Glomerular visceral epithelial cell (primary cell): ENCODE measurements around the gene GNAL.

Experiments
- DNase-seq: peaks from one replicate; pipeline ENCODE4 v3.0.0-alpha.2; 2016; ENCODE audit errors: extremely low spot score

Gene GNAL

GRCh38 chr18:11761553-11761952 lies 72.5 kb downstream of the GNAL start:
- no peak for DNase-seq

- DNase-seq, result no peak
Measured at GRCh38 chr18:11762429-11762828, 73.4 kb downstream of the GNAL start.

- no peak for DNase-seq
Measured at GRCh38 chr18:11767329-11767728, 78.3 kb downstream of the GNAL start.

- DNase-seq, result no peak
Measured at GRCh38 chr18:11767935-11768334, 78.9 kb downstream of the GNAL start.

- DNase-seq, result no peak
Measured at GRCh38 chr18:11775436-11776174, 86.5 kb downstream of the GNAL start.

GRCh38 chr18:11780042-11780441 lies 91.0 kb downstream of the GNAL start:
- DNase-seq, result no peak

- DNase-seq, result no peak
Measured at GRCh38 chr18:11783716-11784331, 94.8 kb downstream of the GNAL start.

- no peak for DNase-seq
Measured at GRCh38 chr18:11784674-11785304, 95.7 kb downstream of the GNAL start.

- DNase-seq, result no peak
Measured at GRCh38 chr18:11785444-11786055, 96.5 kb downstream of the GNAL start.

GRCh38 chr18:11789716-11790510 lies 100.8 kb downstream of the GNAL start:
- DNase-seq, result no peak

- DNase-seq, result no peak
Measured at GRCh38 chr18:11791131-11791530, 102.1 kb downstream of the GNAL start.

- DNase-seq, result no peak
Measured at GRCh38 chr18:11792632-11793031, 103.6 kb downstream of the GNAL start.

- no peak for DNase-seq
Measured at GRCh38 chr18:11794195-11794594, 105.1 kb downstream of the GNAL start.

- DNase-seq, result no peak
Measured at GRCh38 chr18:11795916-11796315, 106.9 kb downstream of the GNAL start.

- DNase-seq, result no peak
Measured at GRCh38 chr18:11798271-11798670, 109.2 kb downstream of the GNAL start.

GRCh38 chr18:11799066-11799465 lies 110.0 kb downstream of the GNAL start:
- no peak for DNase-seq

GRCh38 chr18:11800566-11801334 lies 111.7 kb downstream of the GNAL start:
- DNase-seq, result no peak

GRCh38 chr18:11801573-11801972 lies 112.5 kb downstream of the GNAL start:
- DNase-seq, result no peak

GRCh38 chr18:11802158-11802557 lies 113.1 kb downstream of the GNAL start:
- DNase-seq, result no peak

GRCh38 chr18:11802586-11802985 lies 113.5 kb downstream of the GNAL start:
- no peak for DNase-seq

GRCh38 chr18:11807233-11807632 lies 118.2 kb downstream of the GNAL start:
- no peak for DNase-seq
